ENCODE data around the gene TECTB.
"Not testable (repeated sequence)": the region's sequence is repeated elsewhere in the genome, so short reads cannot be mapped to it uniquely, and the experiment has no call there.

The TECTB gene

GRCh38 chr10:112283100-112283499 is at the start of gene TECTB:
TSS of gene TECTB (plus strand) at chr10:112283400. CDS start at chr10:112283735, 335 bp downstream.
- DNase-seq: no peak

DNA sequence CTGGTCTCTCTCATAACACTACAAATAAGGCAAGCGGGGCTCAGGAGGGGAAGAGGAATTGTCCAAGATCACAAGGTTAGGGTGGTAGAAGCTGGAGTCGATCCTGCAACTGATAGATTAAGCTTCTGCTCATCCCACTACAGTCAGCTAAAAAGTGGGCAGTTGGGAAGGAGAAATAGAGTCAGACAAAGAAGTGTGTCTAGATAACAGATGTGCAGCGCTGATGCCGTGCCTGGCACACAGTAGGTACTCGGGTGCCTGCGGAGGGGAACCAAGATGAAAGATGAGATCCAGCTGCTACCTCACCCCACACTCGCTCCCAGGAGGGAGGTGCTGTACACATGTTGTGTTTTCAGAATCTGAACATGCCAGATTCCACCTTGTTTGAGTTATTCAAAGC is 48.1 kb upstream of the TECTB start:
- DNase-seq: no peak

- DNase-seq: no peak
Observed at GRCh38 chr10:112235920-112236319, 47.3 kb upstream of the TECTB start.

DNA sequence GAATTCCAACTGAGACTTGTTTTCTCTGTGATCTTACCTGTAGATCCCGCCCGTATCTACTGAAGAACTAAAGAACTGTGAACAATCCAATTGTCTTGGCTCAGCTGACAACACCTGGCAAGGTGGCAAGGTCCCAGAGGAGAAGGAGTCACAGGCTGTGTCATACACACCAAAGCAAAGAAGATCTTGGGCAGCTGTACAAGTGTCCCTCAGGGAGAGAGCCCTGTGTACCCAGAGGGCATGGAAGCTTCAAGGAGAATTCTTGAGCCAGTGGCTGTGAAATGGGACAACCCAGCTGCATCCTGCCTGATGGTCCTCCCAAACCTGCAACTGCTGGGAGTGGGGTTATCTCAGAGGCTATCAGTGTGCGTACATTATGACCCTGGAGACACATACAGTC is 46.7 kb upstream of the TECTB start:
- no peak for DNase-seq

- DNase-seq: no peak
Observed at GRCh38 chr10:112239347-112239746, 43.9 kb upstream of the TECTB start.

DNA sequence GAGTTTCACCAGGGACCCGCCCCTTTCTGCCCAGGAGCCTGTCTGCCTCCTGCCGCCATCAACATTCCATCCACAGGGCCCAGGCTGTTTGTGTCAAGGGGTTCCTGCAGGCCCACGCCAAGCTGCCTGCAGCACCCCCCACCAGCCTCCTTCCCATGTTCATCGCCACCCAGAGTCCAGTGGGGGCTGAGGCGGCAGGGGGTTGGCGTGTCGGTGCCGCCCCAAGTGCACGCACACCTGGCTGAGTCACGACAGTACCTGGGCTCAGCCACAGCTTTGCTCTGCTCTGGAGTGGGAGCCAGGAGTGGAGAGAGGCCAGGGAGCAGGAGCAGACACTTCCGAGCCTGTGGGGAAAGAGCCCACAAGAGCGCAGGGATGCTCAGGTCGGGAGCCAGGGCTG is 42.8 kb upstream of the TECTB start:
- DNase-seq: no peak

GRCh38 chr10:112241651-112242341 is 41.4 kb upstream of the TECTB start:
- no peak for DNase-seq

DNA sequence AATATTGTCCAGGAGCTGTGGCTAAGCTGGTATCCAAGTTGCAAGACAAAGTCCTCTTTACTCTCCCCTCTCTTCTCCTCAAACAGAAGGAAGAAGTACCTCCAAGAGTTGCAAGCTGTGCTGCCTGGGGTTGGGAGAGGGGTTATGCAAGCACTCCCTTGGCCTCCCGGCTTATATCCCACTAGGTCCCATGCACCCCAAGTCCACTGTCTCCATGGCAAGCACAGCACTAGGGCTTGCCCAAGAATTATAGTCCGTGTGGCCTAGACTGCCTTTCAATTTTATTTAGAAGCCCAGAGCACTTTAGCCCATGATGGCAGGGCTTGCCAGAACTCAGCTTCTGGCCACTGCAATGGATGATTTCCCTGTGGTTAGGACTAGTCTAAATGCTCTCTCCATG is 40.4 kb upstream of the TECTB start:
- DNase-seq: no peak

DNA sequence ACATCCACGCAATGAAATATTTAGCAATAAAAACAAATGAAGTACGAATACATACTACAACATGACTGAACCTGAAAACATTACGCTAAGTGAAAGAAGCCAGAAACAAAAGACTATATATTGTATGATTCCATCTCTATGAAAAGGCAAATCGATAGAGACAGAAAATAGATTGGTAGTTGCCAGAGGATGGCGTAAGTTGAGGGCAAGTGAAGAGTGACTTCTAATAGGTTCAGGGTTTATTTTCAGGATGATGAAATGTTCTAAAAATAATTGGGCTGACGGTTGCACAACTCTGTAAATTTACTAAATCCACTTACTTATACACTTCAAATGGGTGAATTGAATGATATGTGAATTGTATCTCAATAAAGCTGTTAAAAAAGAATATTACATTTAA is 39.5 kb upstream of the TECTB start:
- no peak for DNase-seq

DNA sequence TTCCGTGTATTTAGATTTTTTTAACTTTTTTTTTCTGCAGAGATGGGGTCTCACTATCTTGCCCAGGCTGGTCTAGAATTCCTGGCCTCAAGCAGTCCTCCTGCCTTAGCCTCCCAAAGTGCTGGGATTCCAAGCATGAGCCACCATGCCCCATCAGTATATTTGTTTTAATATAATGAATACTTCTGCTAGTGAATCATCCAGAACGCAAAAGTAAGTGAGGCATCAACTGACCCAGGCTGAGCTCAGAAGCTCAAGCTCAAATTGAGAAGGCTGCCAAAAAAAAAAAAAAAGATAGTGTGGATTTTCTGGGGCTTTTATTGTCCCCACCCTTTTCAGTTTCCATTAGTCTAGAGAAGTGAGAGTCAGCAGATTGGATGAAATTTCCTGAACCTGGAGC is 39.0 kb upstream of the TECTB start:
- no peak for DNase-seq

DNA sequence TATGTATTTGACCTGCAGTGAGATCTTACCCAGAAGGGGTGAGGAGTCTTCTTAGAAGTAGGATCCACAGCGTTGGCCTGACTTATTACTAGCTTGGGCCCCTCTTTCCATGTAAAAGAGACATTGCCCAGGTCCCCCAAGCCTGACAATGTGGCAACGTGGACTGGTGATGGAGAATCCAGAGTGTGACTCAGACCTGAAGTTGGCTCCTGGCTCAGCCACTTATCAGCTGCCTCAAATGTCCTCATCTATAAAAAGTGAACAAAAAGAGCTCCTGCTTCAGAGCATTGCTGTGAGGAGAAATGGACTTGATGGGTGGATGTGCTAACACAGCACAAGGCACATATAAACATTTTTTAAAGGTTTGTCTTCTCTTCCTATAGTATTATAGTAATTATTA is 35.4 kb upstream of the TECTB start:
- no peak for DNase-seq

GRCh38 chr10:112248584-112249295 is 34.5 kb upstream of the TECTB start:
- no peak for DNase-seq

GRCh38 chr10:112249722-112250121 is 33.5 kb upstream of the TECTB start:
- DNase-seq: no peak

- DNase-seq: no peak
Observed at GRCh38 chr10:112250555-112250954, 32.6 kb upstream of the TECTB start.

- DNase-seq: not testable (repeated sequence)
Observed at GRCh38 chr10:112251238-112251637, 32.0 kb upstream of the TECTB start.

- DNase-seq: no peak
Observed at GRCh38 chr10:112258407-112258806, 24.8 kb upstream of the TECTB start.

DNA sequence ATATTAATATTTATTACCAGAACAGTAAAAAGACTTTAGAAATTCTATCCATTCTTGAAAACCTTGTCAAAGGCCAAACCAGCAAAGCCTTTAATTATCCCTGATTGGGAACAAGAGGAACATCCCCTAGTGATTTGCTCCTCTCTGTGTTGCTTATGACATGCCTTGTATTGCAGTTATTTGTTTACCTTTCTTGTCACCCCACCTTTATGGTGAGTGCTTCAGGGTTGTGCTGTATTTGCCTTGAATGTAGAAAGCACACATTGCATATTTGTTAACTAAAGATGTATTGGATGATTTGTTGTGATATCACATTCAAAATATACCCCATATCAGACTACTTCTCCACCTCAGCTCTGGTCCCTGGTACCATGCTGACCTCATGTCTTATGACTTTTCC is 23.5 kb upstream of the TECTB start:
- DNase-seq: no peak

- DNase-seq: no peak
Observed at GRCh38 chr10:112260831-112261230, 22.4 kb upstream of the TECTB start.

- DNase-seq: no peak
Observed at GRCh38 chr10:112261281-112261822, 21.8 kb upstream of the TECTB start.

DNA sequence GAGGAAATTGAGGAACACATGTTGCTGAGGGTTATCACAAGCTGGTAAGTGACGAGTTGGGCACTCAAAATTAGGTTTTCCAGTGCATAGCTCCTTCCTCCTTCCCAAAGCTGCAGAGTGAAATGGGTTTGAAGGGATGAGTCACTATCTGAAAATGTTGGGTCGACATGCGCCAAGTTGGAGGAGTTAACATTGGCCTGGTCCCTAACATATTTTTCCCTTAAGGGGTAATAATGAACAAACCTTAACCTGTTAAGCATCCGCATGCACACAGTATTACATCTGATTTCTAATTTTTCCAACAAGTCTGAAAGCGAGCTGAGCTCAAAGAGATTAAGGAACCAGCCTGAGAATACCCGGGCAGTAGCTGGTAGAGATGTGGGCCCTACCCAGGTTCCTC is 20.7 kb upstream of the TECTB start:
- DNase-seq: no peak

GRCh38 chr10:112265745-112266144 is 17.5 kb upstream of the TECTB start:
- DNase-seq: no peak

DNA sequence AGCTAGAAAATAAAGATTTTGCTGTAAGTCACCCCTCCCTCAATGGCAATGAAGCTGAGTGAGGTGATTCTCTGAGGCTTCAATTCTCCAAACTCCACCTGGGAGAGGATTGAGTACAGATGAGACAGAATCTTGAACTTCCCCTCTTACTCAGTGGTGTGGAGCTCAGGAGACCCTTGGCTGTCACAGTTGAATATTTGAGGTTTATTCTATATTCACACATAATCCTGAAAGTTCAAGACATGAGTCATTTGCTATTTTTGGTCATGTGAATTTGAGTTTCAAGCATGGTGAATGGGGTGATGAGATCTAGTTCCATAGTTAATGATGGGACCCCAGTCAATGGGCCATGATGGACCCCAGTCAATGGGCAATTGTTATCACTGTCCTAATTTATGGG is 13.9 kb upstream of the TECTB start:
- no peak for DNase-seq

- no peak for DNase-seq
Observed at GRCh38 chr10:112271982-112272381, 11.2 kb upstream of the TECTB start.

GRCh38 chr10:112274831-112275230 is 8.4 kb upstream of the TECTB start:
- no peak for DNase-seq
